RCC 7860 (cell line): ENCODE results near the gene SECTM1.

Experiments
- DNase-seq: peaks from one replicate; pipeline ENCODE4 v3.0.0-alpha.2; 2015; ENCODE audit warnings: low spot score
- FAIRE-seq: peaks from 2 replicates; lab custom pipeline; 2012; peaks lifted over from hg19 to GRCh38; lab: Jason Lieb, UNC

Gene SECTM1

GRCh38 chr17:82283208-82283749 is 50.3 kb downstream of the SECTM1 start:
- DNase-seq (peak; percentile 93), FAIRE-seq (peak; percentile 81)

DNA sequence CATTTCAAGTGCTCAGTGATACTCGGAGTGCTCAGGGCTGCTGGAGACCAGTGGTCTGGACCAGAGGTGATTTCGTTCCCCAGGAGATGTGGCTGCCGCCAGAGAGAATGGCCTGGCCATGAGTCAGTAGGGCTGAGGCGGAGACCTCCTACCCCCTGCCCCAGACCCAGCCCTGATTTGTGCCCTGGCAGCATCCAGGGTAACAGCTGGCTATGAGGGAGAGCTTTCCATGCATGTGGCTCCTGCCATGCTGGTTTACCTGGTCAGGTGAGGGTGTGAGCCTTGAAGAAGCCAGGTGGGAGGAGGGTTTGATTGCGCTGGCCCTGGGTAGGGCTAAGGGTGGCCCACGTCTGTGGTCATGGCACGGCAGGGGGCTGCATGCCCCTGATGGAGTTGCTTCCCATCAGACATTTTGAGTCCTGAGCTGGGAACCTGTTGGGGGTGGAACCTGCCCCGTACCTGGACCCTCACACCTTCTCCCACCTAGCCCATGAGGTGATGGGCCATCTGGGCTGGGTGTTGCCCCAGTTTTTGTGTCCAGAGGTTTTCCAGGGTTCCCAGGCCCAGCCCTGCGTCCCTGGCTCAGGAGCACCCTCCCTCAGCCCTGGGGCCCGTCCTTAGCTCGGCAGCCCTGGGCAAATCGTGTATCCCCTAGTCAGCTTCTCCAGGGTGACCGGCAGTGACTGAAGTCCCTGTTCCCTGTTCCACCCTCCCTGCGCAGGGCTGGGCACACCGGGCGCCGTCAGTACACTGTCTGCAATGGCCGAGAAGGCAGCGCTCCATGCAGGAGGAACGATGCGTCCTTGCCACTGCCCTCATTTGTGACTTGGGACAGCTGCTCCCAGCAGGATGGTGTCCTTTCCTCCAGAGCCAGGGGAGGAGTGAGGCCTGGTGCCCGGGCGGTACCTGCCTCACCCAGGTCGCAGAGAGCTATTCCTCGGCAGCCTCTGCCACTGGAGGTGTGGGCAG is 51.0 kb downstream of the SECTM1 start:
- peak; percentile 76 for DNase-seq
- no peak for FAIRE-seq

DNA sequence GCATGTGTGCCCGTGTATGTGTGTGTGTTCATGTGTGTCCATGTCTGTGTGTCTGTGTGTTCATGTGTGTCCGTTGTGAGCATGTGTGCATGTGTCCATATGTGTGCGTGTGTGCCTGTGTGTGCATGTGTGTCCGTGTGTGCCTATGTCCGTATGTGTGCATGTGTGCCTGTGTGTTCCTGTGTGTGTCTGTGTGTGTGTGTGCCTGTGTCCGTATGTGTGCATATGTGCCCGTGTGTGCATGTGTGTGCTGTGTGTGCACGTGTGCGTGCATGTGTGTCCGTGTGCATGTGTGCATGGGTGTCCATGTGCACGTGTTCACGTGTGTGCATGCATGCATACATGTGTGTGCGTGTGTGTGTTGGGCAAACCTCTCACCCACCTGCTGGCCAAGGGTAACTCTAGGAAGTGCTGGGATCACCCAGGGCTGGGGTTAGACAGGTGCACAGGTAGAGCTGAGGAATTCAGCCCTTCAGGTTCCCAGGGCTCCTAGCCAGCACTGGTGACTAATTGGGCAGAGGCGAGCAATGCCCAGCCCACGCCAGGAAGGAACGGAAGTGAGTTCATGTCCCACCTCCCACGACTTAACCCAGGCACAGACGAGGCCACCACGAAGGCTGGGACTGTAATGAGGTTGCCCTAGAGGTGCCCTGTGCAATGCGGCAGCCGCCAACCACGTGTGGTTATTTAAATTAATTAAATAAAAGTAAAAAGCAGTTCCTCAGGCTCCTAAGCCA is 51.9 kb downstream of the SECTM1 start:
- DNase-seq (peak; percentile 83), FAIRE-seq (peak; percentile 69)

GRCh38 chr17:82281076-82281475 is 52.5 kb downstream of the SECTM1 start:
- DNase-seq (no peak), FAIRE-seq (no peak)

DNA sequence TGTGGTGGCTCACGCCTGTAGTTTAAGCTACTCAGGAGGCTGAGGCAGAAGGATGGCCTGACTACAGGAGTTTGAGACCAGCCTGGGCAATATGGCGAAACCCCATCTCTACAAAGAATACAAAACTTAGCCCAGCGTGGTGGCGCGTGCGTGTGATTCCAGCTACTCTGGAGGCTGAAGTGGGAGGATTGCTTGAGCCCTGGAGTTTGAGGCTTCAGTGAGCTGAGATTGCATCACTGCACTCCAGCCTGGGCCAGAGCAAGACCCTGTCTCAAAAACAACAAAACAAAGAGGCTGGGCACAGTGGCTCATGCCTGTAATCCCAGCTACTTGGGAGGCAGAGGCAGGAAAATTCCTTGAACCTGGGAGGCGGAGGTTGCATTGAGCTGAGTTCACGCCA is 53.0 kb downstream of the SECTM1 start:
- no peak for FAIRE-seq
- DNase-seq, result no peak

DNA sequence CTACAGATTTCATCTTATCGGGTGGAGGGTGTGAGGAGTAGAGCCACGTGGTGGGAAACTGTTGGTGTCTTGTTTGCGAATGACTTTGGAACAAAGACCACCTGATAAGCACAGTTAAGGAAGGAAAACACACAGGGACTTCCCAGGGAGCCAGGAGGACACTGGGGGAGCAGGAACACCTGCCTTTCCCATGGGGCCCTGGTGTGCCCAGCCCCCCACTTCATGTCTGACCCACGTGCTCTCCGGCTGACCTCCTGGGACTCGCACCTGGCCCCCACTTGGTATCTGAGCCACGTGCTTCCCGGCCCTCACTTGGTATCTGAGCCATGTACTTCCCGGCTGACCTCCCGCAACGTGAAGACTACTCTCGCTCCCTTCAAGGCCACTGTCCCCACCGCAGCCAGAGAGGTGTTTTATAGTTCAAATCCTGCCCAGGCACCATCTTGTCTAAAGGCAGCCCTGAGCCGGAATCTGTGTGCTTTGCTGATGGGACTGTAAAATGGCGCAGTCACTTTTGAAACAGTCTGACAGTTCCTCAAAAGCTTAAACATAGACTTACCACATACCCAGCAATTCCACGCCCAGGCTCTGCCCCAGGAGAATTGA is 54.7 kb downstream of the SECTM1 start:
- DNase-seq (no peak), FAIRE-seq (no peak)

- FAIRE-seq (no peak), DNase-seq (no peak)
Measured at GRCh38 chr17:82278308-82278707, 55.3 kb downstream of the SECTM1 start.

DNA sequence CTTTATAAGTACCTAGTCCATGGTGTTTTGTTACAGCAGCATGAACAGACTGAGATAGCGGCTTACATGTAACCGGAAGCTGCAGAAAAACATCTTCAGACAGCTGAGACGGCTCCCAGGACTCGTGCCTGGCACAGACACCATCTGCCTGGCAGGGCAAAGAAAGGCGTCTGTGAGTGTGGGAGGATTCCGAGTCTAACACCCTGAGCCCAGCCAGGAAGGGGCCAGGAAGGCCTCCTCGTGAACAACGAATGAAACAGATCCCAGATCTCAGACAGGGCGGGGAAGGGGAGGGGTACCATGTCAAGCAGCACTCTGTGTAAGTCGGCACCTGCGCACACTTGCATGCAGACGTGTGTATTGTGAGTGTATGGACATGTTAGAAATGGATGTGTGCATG is 55.7 kb downstream of the SECTM1 start:
- no peak for FAIRE-seq
- DNase-seq, result no peak

GRCh38 chr17:82276938-82277337 is 56.6 kb downstream of the SECTM1 start:
- FAIRE-seq (no peak), DNase-seq (no peak)

DNA sequence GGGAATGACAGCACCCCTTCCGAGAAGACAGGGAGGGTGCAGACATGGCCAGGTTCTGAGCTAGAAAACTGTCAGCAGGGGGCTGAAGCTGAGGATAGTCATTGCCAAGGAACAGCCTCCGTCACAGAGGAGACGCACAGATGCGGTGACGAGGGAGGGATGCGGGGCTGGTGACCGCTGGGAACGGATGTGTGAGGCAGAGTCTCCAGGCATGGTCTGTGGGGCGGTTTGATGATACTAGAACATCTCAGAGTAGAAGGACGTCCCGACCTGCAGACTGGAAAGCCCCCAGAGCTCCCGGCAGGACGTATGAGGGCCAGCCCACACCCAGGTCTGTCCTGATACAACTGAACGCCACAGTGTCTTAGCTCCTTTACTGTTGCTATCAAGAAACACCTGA is 58.2 kb downstream of the SECTM1 start:
- FAIRE-seq, result no peak
- no peak for DNase-seq

GRCh38 chr17:82274134-82275020 is 59.2 kb downstream of the SECTM1 start:
- no peak for FAIRE-seq
- no peak for DNase-seq

DNA sequence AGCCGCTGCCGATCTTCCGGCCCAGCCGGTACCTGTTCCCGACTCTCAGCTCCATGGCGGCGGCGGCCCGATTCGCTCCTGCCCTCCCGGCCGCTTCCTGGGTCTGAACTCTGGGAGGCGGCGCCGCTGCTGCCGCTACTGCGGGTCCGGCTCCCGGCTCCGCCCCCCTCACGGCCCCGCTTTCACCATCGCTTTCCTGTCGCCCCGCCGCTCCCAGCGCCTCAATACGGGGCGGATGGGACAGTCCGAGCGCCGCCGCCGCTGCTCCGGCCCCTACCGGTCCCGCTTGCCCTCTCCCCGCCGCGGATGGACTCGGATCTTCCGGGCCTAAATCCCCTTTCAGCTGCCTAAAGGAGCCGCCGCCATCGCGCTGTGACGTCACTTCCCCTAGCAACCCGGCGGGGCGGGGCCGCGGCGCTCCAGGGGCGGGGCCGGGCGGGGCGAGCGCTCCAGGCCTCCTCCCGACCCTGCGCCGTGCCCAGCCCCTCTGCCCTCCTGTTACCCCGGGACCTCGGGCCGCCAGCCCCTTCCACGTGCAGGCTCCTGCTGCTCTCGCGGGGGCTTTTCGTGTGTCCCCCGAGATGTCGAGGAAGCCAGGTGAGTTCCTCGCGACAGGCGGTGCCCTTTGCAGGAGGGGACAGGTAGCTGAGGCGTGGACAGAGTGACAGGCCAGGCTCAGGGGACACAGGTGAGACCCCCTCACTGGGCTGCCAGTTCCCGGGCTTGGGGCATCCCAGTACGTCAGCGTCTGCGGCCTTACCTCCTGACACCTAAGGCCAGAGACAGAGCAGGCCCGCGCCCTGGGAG is 60.0 kb downstream of the SECTM1 start, which contains the start of gene CSNK1D:
TSS of gene CSNK1D (minus strand) at position 374 of the 807 bp plus-strand sequence. CDS start at position 55, 319 bp downstream.
- DNase-seq, result peak; percentile 59
- no peak for FAIRE-seq

DNA sequence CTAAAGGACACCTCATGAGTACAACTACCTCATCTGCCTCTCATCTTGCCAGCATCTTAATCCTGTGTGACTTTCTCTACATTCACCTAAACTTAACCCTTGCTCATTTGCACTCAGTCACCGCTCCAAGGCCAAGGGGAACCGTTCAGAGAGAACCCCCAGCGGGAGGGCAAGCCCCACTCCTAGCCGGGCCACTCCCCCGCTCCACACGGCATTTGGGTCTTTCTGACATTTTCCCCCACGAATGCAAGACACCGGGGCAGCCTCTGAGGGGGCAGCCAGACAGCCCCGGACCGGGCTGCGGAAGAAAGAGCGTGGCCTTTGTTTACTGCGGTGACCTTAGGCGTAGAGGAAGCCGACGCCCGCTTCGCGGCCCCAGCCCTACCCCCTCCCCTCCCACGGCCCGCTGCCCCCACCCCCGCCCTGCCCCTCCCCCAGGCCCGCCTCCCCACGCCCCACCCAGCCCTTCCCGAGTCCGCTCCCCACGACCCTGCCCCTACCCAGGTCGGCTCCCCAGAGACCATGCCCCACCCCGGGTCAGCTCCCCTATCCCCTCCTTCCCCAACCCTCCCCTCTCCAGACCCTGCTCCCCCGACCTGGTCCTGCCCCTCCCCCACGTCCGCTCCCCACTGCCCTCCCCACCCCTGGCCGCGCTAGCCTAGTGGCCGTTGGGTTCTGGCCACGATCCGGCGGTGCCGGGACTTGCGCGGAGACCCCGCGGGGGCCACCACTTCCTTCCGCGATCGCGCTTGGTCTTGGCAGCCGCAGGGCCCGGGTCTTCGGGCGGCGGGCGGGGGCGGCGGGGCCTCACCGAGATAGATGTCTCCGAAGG is 60.9 kb downstream of the SECTM1 start:
- FAIRE-seq (no peak), DNase-seq (no peak)

- FAIRE-seq (no peak), DNase-seq (no peak)
Measured at GRCh38 chr17:82271401-82271800, 62.2 kb downstream of the SECTM1 start.
